T-helper 17 cell (primary cell): ENCODE data around the gene CCDC148. TPM values are rescaled to one million over a fixed set of nuclear protein-coding genes. Genes with fewer than 3 reads are reported as not detected.
"Not testable (repeated sequence)": the region's sequence is repeated elsewhere in the genome, so short reads cannot be mapped to it uniquely, and the experiment has no call there.

Source experiments
- ATAC-seq: fragments of 150-1000 bp; cut with Tn5 transposase; 2 replicates; pipeline ENCODE4 v1.10.0; 2021; ENCODE audit warnings: mild to moderate bottlenecking, moderate library complexity
- DNase-seq, 3 donors: peaks; one replicate each; pipeline versions ENCODE4 v3.0.0 to v3.0.0-alpha.2; 2020 to 2021
- H3K9me3 ChIP-seq: one replicate; pipeline ENCODE4 v1.7.0; 2013; ENCODE audit warnings: low read length, mild to moderate bottlenecking; ENCODE audit not compliant: control insufficient read depth, poor library complexity, severe bottlenecking
- H3K27ac Mint-ChIP-seq: one replicate; pipeline ENCODE4 v1.8.0; 2022; ENCODE audit warnings: mild to moderate bottlenecking, moderate library complexity, mixed read lengths
- H3K27me3 Mint-ChIP-seq: one replicate; pipeline ENCODE4 v1.8.0; 2022; ENCODE audit warnings: mixed read lengths
- H3K36me3 Mint-ChIP-seq: one replicate; pipeline ENCODE4 v1.8.0; 2022; ENCODE audit warnings: low read depth, mixed read lengths
- H3K4me1 Mint-ChIP-seq: one replicate; pipeline ENCODE4 v1.8.0; 2022; ENCODE audit warnings: mild to moderate bottlenecking, mixed read lengths
- H3K4me3 Mint-ChIP-seq: one replicate; pipeline ENCODE4 v1.8.0; 2022; ENCODE audit warnings: mild to moderate bottlenecking, moderate library complexity, mixed read lengths
- total RNA-seq, 4 donors: library from RNA in 2 of 4; stranded (reverse) in 2 of 4; gene quantifications; one replicate each; pipeline ENCODE4 v1.2.3 and lab custom pipeline; 2022 to 2026

Gene CCDC148
- total RNA-seq, 2 donors from 2014 or later = not detected

- Mint-ChIP-seq H3K36me3 (no peaks in the 10 kb centered on the region), H3K4me3 (no peak overlapping the region), H3K27me3 (peaks cover 8% of the 10 kb centered on the region), H3K4me1 (no peaks in the 10 kb centered on the region), H3K27ac (no peak overlapping the region)
- H3K9me3 ChIP-seq = no peaks in the 10 kb centered on the region
- no peak for ATAC-seq
- no peak for DNase-seq
These were observed 142.8 kb downstream of the CCDC148 start for GRCh38 chr2:158313734-158314133.

GRCh38 chr2:158312981-158313380, 143.6 kb downstream of the CCDC148 start:
- no peak overlapping the region for H3K27ac Mint-ChIP-seq
- H3K9me3 ChIP-seq = no peaks in the 10 kb centered on the region
- no peaks in the 10 kb centered on the region for H3K36me3 Mint-ChIP-seq
- no peak overlapping the region for H3K4me3 Mint-ChIP-seq
- no peak for DNase-seq
- no peaks in the 10 kb centered on the region for H3K4me1 Mint-ChIP-seq
- H3K27me3 Mint-ChIP-seq = peaks cover 12% of the 10 kb centered on the region
- ATAC-seq = no peak

- not testable (repeated sequence) for H3K4me1 Mint-ChIP-seq, DNase-seq, H3K27ac Mint-ChIP-seq, H3K9me3 ChIP-seq, ATAC-seq, H3K4me3 Mint-ChIP-seq, H3K36me3 Mint-ChIP-seq
- peaks cover 12% of the 10 kb centered on the region for H3K27me3 Mint-ChIP-seq
These were observed 146.1 kb downstream of the CCDC148 start for GRCh38 chr2:158310407-158310806.

GRCh38 chr2:158305501-158305900, 151.1 kb downstream of the CCDC148 start:
- no peak overlapping the region for H3K27ac Mint-ChIP-seq
- DNase-seq (no peak), ATAC-seq (no peak)
- H3K36me3 Mint-ChIP-seq = no peaks in the 10 kb centered on the region
- peaks cover 7% of the 10 kb centered on the region for H3K27me3 Mint-ChIP-seq
- no peak overlapping the region for H3K4me3 Mint-ChIP-seq
- no peaks in the 10 kb centered on the region for H3K9me3 ChIP-seq
- H3K4me1 Mint-ChIP-seq = no peaks in the 10 kb centered on the region

GRCh38 chr2:158300394-158300793, 156.2 kb downstream of the CCDC148 start:
- DNase-seq (no peak), ATAC-seq (no peak)
- Mint-ChIP-seq H3K4me3 (no peak overlapping the region), H3K36me3 (no peaks in the 10 kb centered on the region), H3K27me3 (peaks cover 6% of the 10 kb centered on the region), H3K27ac (no peak overlapping the region), H3K4me1 (no peaks in the 10 kb centered on the region)
- no peaks in the 10 kb centered on the region for H3K9me3 ChIP-seq

GRCh38 chr2:158297606-158298005, 158.9 kb downstream of the CCDC148 start:
- no peak for DNase-seq
- ATAC-seq = no peak
- no peaks in the 10 kb centered on the region for H3K4me1 Mint-ChIP-seq
- peaks cover 6% of the 10 kb centered on the region for H3K27me3 Mint-ChIP-seq
- H3K27ac Mint-ChIP-seq = no peak overlapping the region
- H3K9me3 ChIP-seq = no peaks in the 10 kb centered on the region
- H3K4me3 Mint-ChIP-seq = no peak overlapping the region
- no peaks in the 10 kb centered on the region for H3K36me3 Mint-ChIP-seq

GRCh38 chr2:158297120-158297519, 159.4 kb downstream of the CCDC148 start:
- Mint-ChIP-seq H3K36me3 (no peaks in the 10 kb centered on the region), H3K27me3 (peaks cover 6% of the 10 kb centered on the region), H3K27ac (no peak overlapping the region), H3K4me3 (no peak overlapping the region), H3K4me1 (no peaks in the 10 kb centered on the region)
- DNase-seq (no peak), ATAC-seq (no peak)
- no peaks in the 10 kb centered on the region for H3K9me3 ChIP-seq

GRCh38 chr2:158293722-158294121, 162.8 kb downstream of the CCDC148 start:
- ATAC-seq (no peak), DNase-seq (no peak)
- Mint-ChIP-seq H3K36me3 (no peaks in the 10 kb centered on the region), H3K4me1 (no peaks in the 10 kb centered on the region), H3K27ac (no peak overlapping the region), H3K27me3 (no peaks in the 10 kb centered on the region), H3K4me3 (no peak overlapping the region)
- no peaks in the 10 kb centered on the region for H3K9me3 ChIP-seq

- Mint-ChIP-seq H3K27me3 (no peaks in the 10 kb centered on the region), H3K36me3 (no peaks in the 10 kb centered on the region), H3K4me3 (no peak overlapping the region), H3K27ac (no peak overlapping the region), H3K4me1 (no peaks in the 10 kb centered on the region)
- ATAC-seq (no peak), DNase-seq (no peak)
- H3K9me3 ChIP-seq = no peaks in the 10 kb centered on the region
These were observed 164.9 kb downstream of the CCDC148 start for GRCh38 chr2:158291544-158292180.

GRCh38 chr2:158290225-158290624, 166.3 kb downstream of the CCDC148 start:
- H3K36me3 Mint-ChIP-seq = no peaks in the 10 kb centered on the region
- ATAC-seq (no peak), DNase-seq (no peak)
- H3K27ac Mint-ChIP-seq = no peak overlapping the region
- no peaks in the 10 kb centered on the region for H3K27me3 Mint-ChIP-seq
- H3K4me1 Mint-ChIP-seq = no peaks in the 10 kb centered on the region
- no peak overlapping the region for H3K4me3 Mint-ChIP-seq
- H3K9me3 ChIP-seq = no peaks in the 10 kb centered on the region

GRCh38 chr2:158276619-158277471, 179.7 kb downstream of the CCDC148 start:
- Mint-ChIP-seq H3K27me3 (peaks cover 14% of the 10 kb centered on the region), H3K36me3 (no peaks in the 10 kb centered on the region), H3K4me3 (no peak overlapping the region), H3K4me1 (no peaks in the 10 kb centered on the region), H3K27ac (no peak overlapping the region)
- DNase-seq (no peak), ATAC-seq (no peak)
- H3K9me3 ChIP-seq = no peaks in the 10 kb centered on the region

- ATAC-seq (no peak), DNase-seq (no peak)
- Mint-ChIP-seq H3K27me3 (peaks cover 29% of the 10 kb centered on the region), H3K27ac (no peak overlapping the region), H3K4me1 (peaks cover 2% of the 10 kb centered on the region), H3K36me3 (no peaks in the 10 kb centered on the region), H3K4me3 (no peak overlapping the region)
- no peaks in the 10 kb centered on the region for H3K9me3 ChIP-seq
These were observed 182.8 kb downstream of the CCDC148 start for GRCh38 chr2:158273791-158274190.

- no peak for ATAC-seq
- Mint-ChIP-seq H3K36me3 (no peaks in the 10 kb centered on the region), H3K27ac (no peak overlapping the region), H3K4me3 (no peak overlapping the region), H3K27me3 (peaks cover 34% of the 10 kb centered on the region), H3K4me1 (peaks cover 2% of the 10 kb centered on the region)
- no peaks in the 10 kb centered on the region for H3K9me3 ChIP-seq
- no peak for DNase-seq
These were observed 186.0 kb downstream of the CCDC148 start for GRCh38 chr2:158270536-158270935.

- Mint-ChIP-seq H3K36me3 (no peaks in the 10 kb centered on the region), H3K27ac (no peak overlapping the region), H3K4me1 (peaks cover 2% of the 10 kb centered on the region), H3K27me3 (peaks cover 34% of the 10 kb centered on the region), H3K4me3 (no peak overlapping the region)
- ATAC-seq = no peak
- no peaks in the 10 kb centered on the region for H3K9me3 ChIP-seq
- DNase-seq = no peak
These were observed 187.4 kb downstream of the CCDC148 start for GRCh38 chr2:158269143-158269542.
